ENCODE results near the gene DTNB. TPM values are rescaled to one million over a fixed set of nuclear protein-coding genes. Genes with fewer than 3 reads are reported as not detected.

Gene DTNB
- total and polyA plus RNA-seq, 4 experiments from 2014 or later = 18.0 to 45.3 (median 33.2) TPM

GRCh38 chr2:25684577-25685473 lies 11.4 kb upstream of the DTNB start:
- H3K27ac ChIP-seq (ENCODE audit: low read depth, low read length) = no peak overlapping the region
- Mint-ChIP-seq H3K4me1 (peaks cover 0 to 4% (median 0%) of the 10 kb centered on the region in 4 donors), H3K4me3 (no peak overlapping the region), H3K27me3 (peaks cover 1 to 2% of the 10 kb centered on the region in 2 donors), H3K27ac (peak overlapping the region in 1 of 7 donors; percentile 21), H3K9me3 (no peaks in the 10 kb centered on the region), H3K36me3 (no peaks in the 10 kb centered on the region)
- CTCF ChIA-PET (ENCODE audit: partially characterized antibody) = interaction anchor here (0.6 to 1.6 kb wide), 4 partner anchors 14 to 266 kb away, joined by 3 to 5 read pairs (median 4); no protein-coding TSS in a partner anchor
- intact Hi-C loops (cut with micrococcal nuclease) = no loop called here
- no peaks in the 10 kb centered on the region for H3K36me3 ChIP-seq (ENCODE audit: insufficient read depth, low read length)
- POLR2A ChIA-PET (ENCODE audit: partially characterized antibody) = no interaction called here
- no peak for DNase-seq
- no peaks in the 10 kb centered on the region for H3K27me3 ChIP-seq (ENCODE audit: insufficient read depth, low read length)
- H3K9me3 ChIP-seq (ENCODE audit: control insufficient read depth in 1 of 2, low read length in 2 of 2) = no peaks in the 10 kb centered on the region
- H3K4me1 ChIP-seq (ENCODE audit: insufficient read depth, low read length) = no peaks in the 10 kb centered on the region
- no peak overlapping the region for H3K4me3 ChIP-seq (ENCODE audit: low read length in 2 of 2)

- no peaks in the 10 kb centered on the region for H3K9me3 Mint-ChIP-seq
- peaks cover 0 to 2% of the 10 kb centered on the region in 2 donors for H3K27me3 Mint-ChIP-seq
- peaks cover 0 to 4% (median 0%) of the 10 kb centered on the region in 4 donors for H3K4me1 Mint-ChIP-seq
- Histone ChIP-seq H3K27me3 (ENCODE audit: insufficient read depth, low read length) (no peaks in the 10 kb centered on the region), H3K36me3 (ENCODE audit: insufficient read depth, low read length) (no peaks in the 10 kb centered on the region), H3K27ac (ENCODE audit: low read depth, low read length) (no peak overlapping the region), H3K9me3 (ENCODE audit: control insufficient read depth in 1 of 2, low read length in 2 of 2) (no peaks in the 10 kb centered on the region), H3K4me1 (ENCODE audit: insufficient read depth, low read length) (no peaks in the 10 kb centered on the region), H3K4me3 (ENCODE audit: low read length in 2 of 2) (no peak overlapping the region)
- H3K4me3 Mint-ChIP-seq = no peak overlapping the region
- no peak overlapping the region for H3K27ac Mint-ChIP-seq
- POLR2A ChIA-PET (ENCODE audit: partially characterized antibody) = no interaction called here
- no peaks in the 10 kb centered on the region for H3K36me3 Mint-ChIP-seq
- DNase-seq = no peak
- intact Hi-C loops (cut with micrococcal nuclease) = no loop called here
- CTCF ChIA-PET (ENCODE audit: partially characterized antibody) = interaction anchor here (2.2 kb wide), 1 partner anchor 18 kb away, joined by 5 read pairs; no protein-coding TSS in a partner anchor
Observed at GRCh38 chr2:25682082-25682481, 8.7 kb upstream of the DTNB start.

- H3K27ac ChIP-seq (ENCODE audit: low read depth, low read length) = no peak overlapping the region
- H3K4me1 ChIP-seq (ENCODE audit: insufficient read depth, low read length) = peaks cover 8% of the 10 kb centered on the region
- H3K27me3 ChIP-seq (ENCODE audit: insufficient read depth, low read length) = no peaks in the 10 kb centered on the region
- DNase-seq = no peak
- Mint-ChIP-seq H3K9me3 (no peaks in the 10 kb centered on the region), H3K36me3 (peaks cover 0 to 4% of the 10 kb centered on the region in 2 donors), H3K4me3 (no peak overlapping the region), H3K27me3 (no peaks in the 10 kb centered on the region), H3K27ac (no peak overlapping the region), H3K4me1 (peaks cover 4 to 9% (median 7%) of the 10 kb centered on the region in 4 donors)
- ChIA-PET CTCF (ENCODE audit: partially characterized antibody) (no interaction called here), POLR2A (ENCODE audit: partially characterized antibody) (interaction anchor here (0.9 kb wide), 1 partner anchor 33 kb away, joined by 3 read pairs; no protein-coding TSS in a partner anchor)
- no peak overlapping the region for H3K4me3 ChIP-seq (ENCODE audit: low read length in 2 of 2)
- intact Hi-C loops (cut with micrococcal nuclease) = no loop called here
- H3K36me3 ChIP-seq (ENCODE audit: insufficient read depth, low read length) = no peaks in the 10 kb centered on the region
- no peaks in the 10 kb centered on the region for H3K9me3 ChIP-seq (ENCODE audit: control insufficient read depth in 1 of 2, low read length in 2 of 2)
Observed at GRCh38 chr2:25677877-25678276, 4.5 kb upstream of the DTNB start.

GRCh38 chr2:25674077-25674362 lies 643 bp upstream of the DTNB start:
- no peaks in the 10 kb centered on the region for H3K36me3 ChIP-seq (ENCODE audit: insufficient read depth, low read length)
- H3K27ac Mint-ChIP-seq = peak overlapping the region; percentile 19 to 92 (median 86)
- peaks cover 18 to 32% (median 26%) of the 10 kb centered on the region in 4 donors for H3K4me1 Mint-ChIP-seq
- ChIA-PET CTCF (ENCODE audit: partially characterized antibody) (interaction anchor here (0.8 to 1.0 kb wide), 3 partner anchors 14 to 204 kb away, joined by 3 read pairs; partner anchors contain the start of gene ASXL2), POLR2A (ENCODE audit: partially characterized antibody) (interaction anchor here (0.9 to 2.6 kb wide), 4 partner anchors 10 to 360 kb away, joined by 3 to 22 read pairs (median 4); partner anchors contain the start of genes ASXL2 and RAB10)
- DNase-seq = no peak
- H3K27ac ChIP-seq (ENCODE audit: low read depth, low read length) = peak overlapping the region; percentile 30
- H3K4me3 ChIP-seq (ENCODE audit: low read length in 2 of 2) = peak overlapping the region; percentile 57 to 67
- peaks cover 0 to 4% of the 10 kb centered on the region in 2 donors for H3K36me3 Mint-ChIP-seq
- intact Hi-C loops (cut with micrococcal nuclease) = loop anchor here (5.0 kb wide), 1 partner anchor 568 kb away; the partner anchor contains the start of genes HADHA and HADHB
- H3K27me3 ChIP-seq (ENCODE audit: insufficient read depth, low read length) = no peaks in the 10 kb centered on the region
- no peaks in the 10 kb centered on the region for H3K9me3 ChIP-seq (ENCODE audit: control insufficient read depth in 1 of 2, low read length in 2 of 2)
- no peaks in the 10 kb centered on the region for H3K27me3 Mint-ChIP-seq
- peak overlapping the region; percentile 75 to 92 (median 83) for H3K4me3 Mint-ChIP-seq
- no peaks in the 10 kb centered on the region for H3K9me3 Mint-ChIP-seq
- H3K4me1 ChIP-seq (ENCODE audit: insufficient read depth, low read length) = peaks cover 28% of the 10 kb centered on the region

GRCh38 chr2:25672494-25673299 lies 680 bp downstream of the DTNB start:
- no peaks in the 10 kb centered on the region for H3K27me3 Mint-ChIP-seq

GRCh38 chr2:25671622-25672021 lies 1.8 kb downstream of the DTNB start:
- ChIA-PET POLR2A (ENCODE audit: partially characterized antibody) (interaction anchor here (0.9 kb wide), 1 partner anchor 363 kb away, joined by 3 read pairs; no protein-coding TSS in a partner anchor), CTCF (ENCODE audit: partially characterized antibody) (no interaction called here)
- H3K36me3 Mint-ChIP-seq = peaks cover 0 to 4% of the 10 kb centered on the region in 2 donors
- no peaks in the 10 kb centered on the region for H3K27me3 Mint-ChIP-seq
- intact Hi-C loops (cut with micrococcal nuclease) = loop anchor here (5.0 kb wide), 1 partner anchor 571 kb away; the partner anchor contains the start of genes HADHA and HADHB
- peak overlapping the region; percentile 71 to 90 (median 86) for H3K4me3 Mint-ChIP-seq
- peak overlapping the region in 3 of 7 donors; percentile 15 to 83 (median 25) for H3K27ac Mint-ChIP-seq
- Histone ChIP-seq H3K4me1 (ENCODE audit: insufficient read depth, low read length) (peaks cover 28% of the 10 kb centered on the region), H3K4me3 (ENCODE audit: low read length in 2 of 2) (no peak overlapping the region), H3K9me3 (ENCODE audit: control insufficient read depth in 1 of 2, low read length in 2 of 2) (no peaks in the 10 kb centered on the region), H3K27ac (ENCODE audit: low read depth, low read length) (no peak overlapping the region), H3K27me3 (ENCODE audit: insufficient read depth, low read length) (no peaks in the 10 kb centered on the region), H3K36me3 (ENCODE audit: insufficient read depth, low read length) (no peaks in the 10 kb centered on the region)
- H3K9me3 Mint-ChIP-seq = no peaks in the 10 kb centered on the region
- H3K4me1 Mint-ChIP-seq = peaks cover 20 to 36% (median 31%) of the 10 kb centered on the region in 4 donors
- no peak for DNase-seq

More at GRCh38 chr2:25672494-25673299, 680 bp downstream of the DTNB start:
- peaks cover 28% of the 10 kb centered on the region for H3K4me1 ChIP-seq (ENCODE audit: insufficient read depth, low read length)
- H3K27ac ChIP-seq (ENCODE audit: low read depth, low read length) = peak overlapping the region; percentile 69
- Mint-ChIP-seq H3K27ac (peak overlapping the region; percentile 59 to 88 (median 83)), H3K4me1 (peaks cover 20 to 36% (median 29%) of the 10 kb centered on the region in 4 donors), H3K9me3 (no peaks in the 10 kb centered on the region), H3K4me3 (peak overlapping the region; percentile 85 to 92 (median 88)), H3K36me3 (peaks cover 0 to 4% of the 10 kb centered on the region in 2 donors)
- CTCF ChIA-PET (ENCODE audit: partially characterized antibody) = no interaction called here
- H3K36me3 ChIP-seq (ENCODE audit: insufficient read depth, low read length) = no peaks in the 10 kb centered on the region
- H3K4me3 ChIP-seq (ENCODE audit: low read length in 2 of 2) = peak overlapping the region; percentile 80 to 92
- no peaks in the 10 kb centered on the region for H3K27me3 ChIP-seq (ENCODE audit: insufficient read depth, low read length)
- DNase-seq = peak; percentile 73 to 80 (median 76)
- POLR2A ChIA-PET (ENCODE audit: partially characterized antibody) = interaction anchor here (0.9 to 2.6 kb wide), 3 partner anchors 180 to 362 kb away, joined by 3 to 22 read pairs (median 3); partner anchors contain the start of gene ASXL2
- no peaks in the 10 kb centered on the region for H3K9me3 ChIP-seq (ENCODE audit: control insufficient read depth in 1 of 2, low read length in 2 of 2)
- intact Hi-C loops (cut with micrococcal nuclease) = loop anchor here (1.0 to 5.0 kb wide), 2 partner anchors 206 to 570 kb away; partner anchors contain the start of genes ASXL2, HADHA and HADHB

Measured in CD4-positive, alpha-beta memory T cell (primary cell).